ENCODE results near the gene RBP2. TPM values are rescaled to one million over a fixed set of nuclear protein-coding genes. Genes with fewer than 3 reads are reported as not detected.

Gene RBP2
- polyA plus RNA-seq, 2 of the 4 experiments (the other 2 are of a cell fraction) = not detected

DNA sequence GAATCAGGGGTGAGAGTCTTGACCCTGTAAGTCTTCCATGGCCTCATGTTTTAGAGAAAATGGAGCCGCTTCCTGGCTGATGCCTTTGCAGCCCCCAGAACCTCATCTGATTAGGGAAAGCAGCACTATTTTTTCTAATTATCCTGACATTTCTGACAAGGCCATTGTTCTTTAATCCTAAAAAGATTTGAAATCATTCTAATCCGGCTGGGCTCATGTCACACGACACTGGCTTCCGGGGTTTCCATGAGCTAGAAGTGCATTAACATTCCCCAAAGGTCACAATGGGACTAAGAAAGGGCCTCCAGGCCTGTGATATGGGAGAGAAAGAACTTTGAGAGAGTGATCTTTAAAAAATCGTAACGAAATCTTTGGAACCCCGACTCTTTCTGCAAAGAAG, 33.1 kb downstream of the RBP2 start:
- Histone ChIP-seq H3K9me3 (no peaks in the 10 kb centered on the region), H3K4me1 (no peaks in the 10 kb centered on the region), H3K27ac (no peak overlapping the region), H3K4me3 (no peak overlapping the region), H3K4me2 (no peak overlapping the region)
- ChIA-PET POLR2A (no interaction called here), CTCF (interaction anchor here (0.9 kb wide), 1 partner anchor 15 kb away, joined by 3 read pairs; no protein-coding TSS in a partner anchor)
- no peak for TF ChIP-seq FOSL2 (IDR thresholded peaks at IDR 0.05)
- TF ChIP-seq FOSL2 (CRISPR knock-in tag; IDR thresholded peaks at IDR 0.05) = no peak
- TF ChIP-seq RARB (CRISPR knock-in tag; IDR thresholded peaks at IDR 0.05) = no peak
- TF ChIP-seq KDM5A (IDR thresholded peaks at IDR 0.05) = no peak
- TF ChIP-seq NFE2L2 (conservative IDR thresholded peaks at IDR 0.05; ENCODE audit: low read length) = no peak
- TF ChIP-seq RAD21 (conservative IDR thresholded peaks at IDR 0.05 in 1 of 2, IDR thresholded peaks at IDR 0.05 in 1 of 2) = no peak
- TF ChIP-seq, protein P1, sequence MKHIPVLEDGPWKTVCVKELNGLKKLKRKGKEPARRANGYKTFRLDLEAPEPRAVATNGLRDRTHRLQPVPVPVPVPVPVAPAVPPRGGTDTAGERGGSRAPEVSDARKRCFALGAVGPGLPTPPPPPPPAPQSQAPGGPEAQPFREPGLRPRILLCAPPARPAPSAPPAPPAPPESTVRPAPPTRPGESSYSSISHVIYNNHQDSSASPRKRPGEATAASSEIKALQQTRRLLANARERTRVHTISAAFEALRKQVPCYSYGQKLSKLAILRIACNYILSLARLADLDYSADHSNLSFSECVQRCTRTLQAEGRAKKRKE (CRISPR knock-in tag; IDR thresholded peaks at IDR 0.05; ENCODE audit: low read depth) = no peak
- TF ChIP-seq PHF8 (IDR thresholded peaks at IDR 0.05; ENCODE audit: borderline replicate concordance, low read depth) = no peak
- TF ChIP-seq RNF2 (IDR thresholded peaks at IDR 0.05; ENCODE audit: borderline replicate concordance, low read depth) = no peak
- TF ChIP-seq TP53 (CRISPR knock-in tag; IDR thresholded peaks at IDR 0.05) = no peak
- TF ChIP-seq ESRRA (IDR thresholded peaks at IDR 0.05; ENCODE audit: borderline replicate concordance, low read length) = no peak
- no peak for TF ChIP-seq BHLHE40 (IDR thresholded peaks at IDR 0.05; ENCODE audit: low read depth, low read length)
- TF ChIP-seq CBX2 (IDR thresholded peaks at IDR 0.05; ENCODE audit: borderline replicate concordance, low read depth) = no peak
- TF ChIP-seq GATA3 (IDR thresholded peaks at IDR 0.05; ENCODE audit: borderline replicate concordance) = no peak
- TF ChIP-seq MAFK (IDR thresholded peaks at IDR 0.05; ENCODE audit: partially characterized antibody) = no peak
- TF ChIP-seq, protein P2, sequence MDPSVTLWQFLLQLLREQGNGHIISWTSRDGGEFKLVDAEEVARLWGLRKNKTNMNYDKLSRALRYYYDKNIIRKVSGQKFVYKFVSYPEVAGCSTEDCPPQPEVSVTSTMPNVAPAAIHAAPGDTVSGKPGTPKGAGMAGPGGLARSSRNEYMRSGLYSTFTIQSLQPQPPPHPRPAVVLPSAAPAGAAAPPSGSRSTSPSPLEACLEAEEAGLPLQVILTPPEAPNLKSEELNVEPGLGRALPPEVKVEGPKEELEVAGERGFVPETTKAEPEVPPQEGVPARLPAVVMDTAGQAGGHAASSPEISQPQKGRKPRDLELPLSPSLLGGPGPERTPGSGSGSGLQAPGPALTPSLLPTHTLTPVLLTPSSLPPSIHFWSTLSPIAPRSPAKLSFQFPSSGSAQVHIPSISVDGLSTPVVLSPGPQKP (IDR thresholded peaks at IDR 0.05; ENCODE audit: low read depth, low read length) = no peak
- TF ChIP-seq SMC3 (IDR thresholded peaks at IDR 0.05) = no peak
- no peak for TF ChIP-seq NR3C1 (IDR thresholded peaks at IDR 0.05)
- TF ChIP-seq POLR2A (IDR thresholded peaks at IDR 0.05; ENCODE audit: low read length) = no peak
- TF ChIP-seq EHMT2 (IDR thresholded peaks at IDR 0.05; ENCODE audit: low read depth) = no peak
- TF ChIP-seq SREBF2 (IDR thresholded peaks at IDR 0.05) = no peak
- no peak for FAIRE-seq
- no peak for DNase-seq (ENCODE audit: low read depth in 1 of 2, low spot score in 1 of 2)
- no peak for ATAC-seq
- 70% methylated on average over 7 of the region's 7 CpGs for WGBS (ENCODE audit: missing lambda C conversion rate)

DNA sequence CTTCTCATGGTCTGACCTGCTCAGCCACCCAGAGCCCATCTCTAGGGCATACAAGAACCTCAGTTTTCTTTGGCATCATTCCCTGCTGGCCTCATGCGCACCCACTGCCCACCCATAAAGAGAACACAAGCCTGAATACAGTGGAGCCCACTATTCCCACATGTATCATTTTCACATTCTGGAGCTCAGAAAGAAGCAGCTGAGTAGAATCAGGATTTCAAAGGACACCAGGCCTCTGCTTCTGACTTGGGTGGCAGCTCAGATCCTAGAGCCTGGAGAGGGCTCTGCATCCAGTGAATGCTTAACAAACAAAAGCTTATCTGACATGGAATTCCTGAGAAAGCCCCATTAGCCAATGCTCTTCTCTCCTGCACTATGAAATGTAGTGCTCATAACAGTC, 34.7 kb downstream of the RBP2 start:
- TF ChIP-seq, protein P3, sequence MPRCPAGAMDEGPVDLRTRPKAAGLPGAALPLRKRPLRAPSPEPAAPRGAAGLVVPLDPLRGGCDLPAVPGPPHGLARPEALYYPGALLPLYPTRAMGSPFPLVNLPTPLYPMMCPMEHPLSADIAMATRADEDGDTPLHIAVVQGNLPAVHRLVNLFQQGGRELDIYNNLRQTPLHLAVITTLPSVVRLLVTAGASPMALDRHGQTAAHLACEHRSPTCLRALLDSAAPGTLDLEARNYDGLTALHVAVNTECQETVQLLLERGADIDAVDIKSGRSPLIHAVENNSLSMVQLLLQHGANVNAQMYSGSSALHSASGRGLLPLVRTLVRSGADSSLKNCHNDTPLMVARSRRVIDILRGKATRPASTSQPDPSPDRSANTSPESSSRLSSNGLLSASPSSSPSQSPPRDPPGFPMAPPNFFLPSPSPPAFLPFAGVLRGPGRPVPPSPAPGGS (IDR thresholded peaks at IDR 0.05) = no peak
- TF ChIP-seq RNF2 (IDR thresholded peaks at IDR 0.05; ENCODE audit: borderline replicate concordance, low read depth) (no peak), ZNF302 (CRISPR knock-in tag; IDR thresholded peaks at IDR 0.05) (no peak)
- DNase-seq (ENCODE audit: low read depth in 1 of 2, low spot score in 1 of 2) (no peak), ATAC-seq (no peak), FAIRE-seq (no peak)
- Histone ChIP-seq H3K9me3 (no peaks in the 10 kb centered on the region), H3K4me2 (no peak overlapping the region), H3K4me1 (no peaks in the 10 kb centered on the region), H3K27ac (no peak overlapping the region), H3K4me3 (no peak overlapping the region)
- 100% methylated on average over 1 of the region's 1 CpG for WGBS (ENCODE audit: missing lambda C conversion rate)
- POLR2A ChIA-PET = no interaction called here
- CTCF ChIA-PET = interaction anchor here (1.3 to 1.5 kb wide), 2 partner anchors 14 to 15 kb away, joined by 3 to 4 read pairs; no protein-coding TSS in a partner anchor
